Common myeloid progenitor, CD34-positive (primary cell): ENCODE measurements around the gene PTPRK.

Experiments used
- CTCF ChIA-PET: fragments of 350-600 bp; sonication (Branson Sonifier 250); formaldehyde crosslinking; loops from one replicate; lab custom pipeline; 2021; ENCODE audit warnings: antibody characterized with exemption; lab: Charles Lee
- POLR2A ChIA-PET: fragments of 350-600 bp; sonication (Branson Sonifier 250); formaldehyde crosslinking; loops from one replicate; lab custom pipeline; 2021; ENCODE audit warnings: antibody characterized with exemption; lab: Charles Lee
- DNase-seq, 3 donors: peaks; one replicate each; pipeline versions ENCODE4 v3.0.0 to v3.0.0-alpha.2; 2013
- H3K27ac ChIP-seq, 2 experiments: 1 replicate in 1 of 2; 2 replicates in 1 of 2; pipeline ENCODE4 v1.7.0; 2013; ENCODE audit warnings: inconsistent platforms in 2 of 2, low read length in 2 of 2, mild to moderate bottlenecking in 2 of 2, low read depth in 1 of 2, moderate library complexity in 1 of 2; ENCODE audit not compliant: severe bottlenecking in 2 of 2, insufficient read depth in 1 of 2, poor library complexity in 1 of 2
- H3K27me3 ChIP-seq, 5 experiments: replicated peaks in 2 of 5; 1 replicate in 3 of 5; 2 replicates in 2 of 5; pipeline versions ENCODE4 v1.6.1 to v1.7.0; 2013; ENCODE audit warnings: low read length in 4 of 5, mild to moderate bottlenecking in 2 of 5, moderate library complexity in 2 of 5, inconsistent platforms in 1 of 5; ENCODE audit not compliant: insufficient read depth in 5 of 5, control insufficient read depth in 4 of 5
- H3K36me3 ChIP-seq, 4 experiments: 1 replicate in 2 of 4; 2 replicates in 2 of 4; pipeline versions ENCODE4 v1.6.1 to v1.7.0; 2013; ENCODE audit warnings: low read length in 3 of 4, control low read depth in 1 of 4, mild to moderate bottlenecking in 1 of 4; ENCODE audit not compliant: control insufficient read depth in 4 of 4, insufficient read depth in 4 of 4
- H3K4me1 ChIP-seq, 4 experiments: 1 replicate in 3 of 4; 2 replicates in 1 of 4; pipeline versions ENCODE4 v1.6.1 to v1.7.1; 2013; ENCODE audit warnings: low read length in 3 of 4, mild to moderate bottlenecking in 3 of 4, control low read depth in 1 of 4, inconsistent platforms in 1 of 4, moderate library complexity in 1 of 4; ENCODE audit not compliant: control insufficient read depth in 4 of 4, insufficient read depth in 4 of 4; ENCODE audit errors: control extremely low read depth in 1 of 4
- H3K4me3 ChIP-seq, 7 experiments: 1 replicate in 4 of 7; 2 replicates in 3 of 7; pipeline versions ENCODE4 v1.5.1 to v1.7.0; 2013; ENCODE audit warnings: mild to moderate bottlenecking in 7 of 7, low read length in 6 of 7, moderate library complexity in 6 of 7, inconsistent platforms in 2 of 7, low read depth in 2 of 7, control low read depth in 1 of 7; ENCODE audit not compliant: insufficient read depth in 4 of 7, control insufficient read depth in 1 of 7; ENCODE audit errors: extremely low read depth in 1 of 7
- H3K9me3 ChIP-seq, 5 experiments: 1 replicate in 4 of 5; 2 replicates in 1 of 5; pipeline versions ENCODE4 v1.6.1 to v1.7.1; 2013; ENCODE audit warnings: low read length in 4 of 5, mild to moderate bottlenecking in 2 of 5, inconsistent platforms in 1 of 5, low read depth in 1 of 5, moderate library complexity in 1 of 5; ENCODE audit not compliant: control insufficient read depth in 4 of 5, insufficient read depth in 2 of 5; ENCODE audit errors: control extremely low read depth in 1 of 5
- WGBS: methylation state at CpG from one replicate; pipeline ENCODE4 v1.1.5; 2013; ENCODE audit not compliant: insufficient coverage; 5-methylcytosine and 5-hydroxymethylcytosine counted together

Gene PTPRK

GRCh38 chr6:128152551-128152950 is 367.8 kb downstream of the PTPRK start:
- 80% methylated on average over 2 of the region's 4 CpGs for WGBS
- DNase-seq = no peak
- Histone ChIP-seq H3K4me1 (no peaks in the 10 kb centered on the region), H3K36me3 (no peaks in the 10 kb centered on the region), H3K9me3 (no peaks in the 10 kb centered on the region), H3K4me3 (no peak overlapping the region), H3K27me3 (no peaks in the 10 kb centered on the region), H3K27ac (no peak overlapping the region)
- ChIA-PET CTCF (no interaction called here), POLR2A (interaction anchor here (0.7 kb wide), 1 partner anchor 1955 kb away, joined by 3 read pairs; no protein-coding TSS in a partner anchor)

- CTCF ChIA-PET = no interaction called here
- Histone ChIP-seq H3K9me3 (no peaks in the 10 kb centered on the region), H3K27me3 (no peaks in the 10 kb centered on the region), H3K4me3 (no peak overlapping the region), H3K36me3 (no peaks in the 10 kb centered on the region), H3K27ac (no peak overlapping the region), H3K4me1 (no peaks in the 10 kb centered on the region)
- DNase-seq = no peak
- 100% methylated on average over 3 of the region's 5 CpGs for WGBS
- POLR2A ChIA-PET = no interaction called here
Observed at GRCh38 chr6:128150376-128150775, 370.0 kb downstream of the PTPRK start.

- WGBS = no CpG with 5 or more reads among the region's 1 CpG
- Histone ChIP-seq H3K36me3 (no peaks in the 10 kb centered on the region), H3K27me3 (no peaks in the 10 kb centered on the region), H3K4me3 (no peak overlapping the region), H3K4me1 (peaks cover 0 to 3% (median under 1%) of the 10 kb centered on the region in 4 experiments), H3K27ac (no peak overlapping the region), H3K9me3 (no peaks in the 10 kb centered on the region)
- no peak for DNase-seq
- ChIA-PET POLR2A (no interaction called here), CTCF (no interaction called here)
Observed at GRCh38 chr6:128149796-128150195, 370.6 kb downstream of the PTPRK start.

GRCh38 chr6:128144320-128144719 is 376.1 kb downstream of the PTPRK start:
- Histone ChIP-seq H3K36me3 (no peaks in the 10 kb centered on the region), H3K4me3 (no peak overlapping the region), H3K9me3 (no peaks in the 10 kb centered on the region), H3K4me1 (peaks cover 0 to 4% (median 3%) of the 10 kb centered on the region in 4 experiments), H3K27ac (no peak overlapping the region), H3K27me3 (no peaks in the 10 kb centered on the region)
- CTCF ChIA-PET = interaction anchor here (1.1 kb wide), 1 partner anchor 8 kb away, joined by 5 read pairs; no protein-coding TSS in a partner anchor
- POLR2A ChIA-PET = no interaction called here
- 100% methylated on average over 1 of the region's 1 CpG for WGBS
- DNase-seq = no peak

GRCh38 chr6:128141932-128142331 is 378.5 kb downstream of the PTPRK start:
- H3K27me3 ChIP-seq = no peaks in the 10 kb centered on the region
- no peak overlapping the region for H3K4me3 ChIP-seq
- peaks cover 0 to 4% (median 3%) of the 10 kb centered on the region in 4 experiments for H3K4me1 ChIP-seq
- no peaks in the 10 kb centered on the region for H3K9me3 ChIP-seq
- no peak for DNase-seq
- ChIA-PET CTCF (interaction anchor here (1.7 kb wide), 1 partner anchor 287 kb away, joined by 4 read pairs; no protein-coding TSS in a partner anchor), POLR2A (no interaction called here)
- no peaks in the 10 kb centered on the region for H3K36me3 ChIP-seq
- no peak overlapping the region for H3K27ac ChIP-seq

- H3K27me3 ChIP-seq = no peaks in the 10 kb centered on the region
- no peak for DNase-seq
- H3K4me3 ChIP-seq = no peak overlapping the region
- H3K36me3 ChIP-seq = no peaks in the 10 kb centered on the region
- ChIA-PET CTCF (no interaction called here), POLR2A (no interaction called here)
- no peak overlapping the region for H3K27ac ChIP-seq
- no peaks in the 10 kb centered on the region for H3K9me3 ChIP-seq
- H3K4me1 ChIP-seq = peaks cover 0 to 2% (median 0%) of the 10 kb centered on the region in 4 experiments
- WGBS = 100% methylated on average over 1 of the region's 1 CpG
Observed at GRCh38 chr6:128139519-128139918, 380.9 kb downstream of the PTPRK start.

- ChIA-PET POLR2A (no interaction called here), CTCF (no interaction called here)
- Histone ChIP-seq H3K4me3 (no peak overlapping the region), H3K4me1 (no peaks in the 10 kb centered on the region), H3K36me3 (no peaks in the 10 kb centered on the region), H3K9me3 (no peaks in the 10 kb centered on the region), H3K27me3 (no peaks in the 10 kb centered on the region), H3K27ac (no peak overlapping the region)
- DNase-seq = no peak
- 85% methylated on average over 1 of the region's 1 CpG for WGBS
Observed at GRCh38 chr6:128138694-128139093, 381.7 kb downstream of the PTPRK start.
